ENCODE data around the gene RALGAPB.
"Not testable (repeated sequence)": the region's sequence is repeated elsewhere in the genome, so short reads cannot be mapped to it uniquely, and the experiment has no call there.

The RALGAPB gene

DNA sequence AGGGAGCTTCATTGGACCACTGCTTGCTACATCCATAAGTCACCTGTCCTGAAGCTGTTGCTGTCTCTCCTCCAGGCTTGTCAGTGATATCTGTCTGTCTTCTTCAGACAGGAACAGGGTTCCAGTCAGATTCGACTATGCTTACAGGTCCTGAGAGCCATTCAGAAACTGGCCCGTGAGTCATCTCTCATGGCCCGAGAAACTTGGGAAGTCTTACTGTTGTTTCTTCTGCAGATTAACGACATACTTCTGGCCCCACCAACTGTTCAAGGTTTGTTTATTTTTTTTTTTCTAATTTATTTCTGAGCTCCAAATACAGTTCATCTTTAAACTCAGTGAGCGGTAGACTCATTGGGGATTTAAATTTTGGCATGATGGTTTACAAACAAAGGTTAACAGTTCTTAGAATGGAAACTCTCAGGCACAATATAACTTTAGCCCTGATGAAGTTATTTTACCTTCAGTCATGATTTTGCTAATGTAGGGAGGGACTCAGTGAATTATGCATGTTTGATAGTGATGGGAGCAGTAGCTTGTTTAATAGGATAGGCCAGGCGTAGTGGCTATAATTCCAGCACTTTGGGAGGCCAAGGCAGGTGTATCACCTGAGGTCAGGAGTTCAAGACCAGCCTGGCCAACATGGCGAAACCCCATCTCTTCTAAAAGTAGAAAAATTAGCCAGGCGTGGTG lies 24.7 kb downstream of the RALGAPB start:
- DNase-seq (ENCODE audit: low read depth): no peak

DNA sequence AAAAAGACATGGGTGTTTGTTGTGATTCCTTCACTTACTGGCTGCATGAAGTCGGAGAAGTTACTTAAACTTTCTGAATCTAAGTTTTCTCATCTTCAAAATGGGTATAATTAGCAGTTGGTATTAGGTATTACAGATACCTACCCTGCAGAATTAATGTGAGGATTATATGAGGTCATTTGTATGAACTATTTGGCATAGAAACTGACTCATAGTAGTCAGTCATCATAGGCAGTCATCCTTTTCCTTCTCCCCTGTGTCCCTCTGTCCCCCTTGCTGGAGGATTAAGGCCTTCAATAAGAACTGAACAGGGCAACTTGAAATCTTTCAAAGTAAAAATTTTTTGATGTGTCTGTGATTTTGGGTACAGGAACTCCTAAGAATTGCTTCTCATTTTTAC lies 26.3 kb downstream of the RALGAPB start:
- no peak for DNase-seq (ENCODE audit: low read depth)

DNA sequence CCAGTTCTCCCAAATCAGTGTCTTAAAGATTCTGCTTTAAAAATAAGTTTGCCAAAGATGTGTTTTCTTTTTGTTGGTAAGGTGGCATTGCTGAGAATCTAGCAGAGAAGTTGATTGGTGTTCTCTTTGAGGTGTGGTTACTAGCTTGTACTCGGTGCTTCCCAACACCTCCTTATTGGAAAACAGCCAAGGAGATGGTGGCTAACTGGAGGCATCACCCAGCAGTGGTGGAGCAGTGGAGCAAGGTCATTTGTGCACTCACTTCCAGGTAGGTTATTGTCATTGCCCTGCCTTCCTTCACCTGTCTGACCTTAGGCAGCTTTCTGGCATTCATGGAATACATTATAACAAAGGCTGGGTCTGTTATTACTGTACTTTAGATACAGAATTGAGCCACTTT lies 26.7 kb downstream of the RALGAPB start:
- no peak for DNase-seq (ENCODE audit: low read depth)

DNA sequence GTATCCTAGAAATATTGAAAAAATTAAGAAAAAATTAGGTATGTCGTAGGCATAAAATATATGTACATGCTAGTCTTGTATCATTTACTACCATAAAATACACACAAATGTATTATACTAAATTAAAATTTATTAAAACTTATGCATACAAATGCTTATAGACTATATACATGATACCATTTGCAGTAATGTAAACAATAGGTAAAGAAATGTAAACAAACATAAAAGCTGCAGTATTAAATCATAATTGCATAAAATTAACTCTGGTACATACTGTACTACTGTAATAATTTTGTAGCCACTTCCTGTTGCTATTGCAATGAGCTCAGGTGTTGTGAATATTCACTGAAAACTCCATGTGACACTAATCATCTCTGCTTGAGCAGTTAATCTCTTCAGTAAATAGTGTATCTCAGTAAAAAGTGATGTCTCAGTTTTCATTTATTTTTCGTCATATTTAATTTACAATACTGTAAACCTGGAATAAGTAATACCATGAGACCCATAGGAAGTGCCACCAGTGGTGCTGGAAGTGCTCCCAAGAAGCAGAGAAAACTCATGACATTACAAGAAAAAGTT lies 29.3 kb downstream of the RALGAPB start:
- no peak for DNase-seq (ENCODE audit: low read depth)

DNA sequence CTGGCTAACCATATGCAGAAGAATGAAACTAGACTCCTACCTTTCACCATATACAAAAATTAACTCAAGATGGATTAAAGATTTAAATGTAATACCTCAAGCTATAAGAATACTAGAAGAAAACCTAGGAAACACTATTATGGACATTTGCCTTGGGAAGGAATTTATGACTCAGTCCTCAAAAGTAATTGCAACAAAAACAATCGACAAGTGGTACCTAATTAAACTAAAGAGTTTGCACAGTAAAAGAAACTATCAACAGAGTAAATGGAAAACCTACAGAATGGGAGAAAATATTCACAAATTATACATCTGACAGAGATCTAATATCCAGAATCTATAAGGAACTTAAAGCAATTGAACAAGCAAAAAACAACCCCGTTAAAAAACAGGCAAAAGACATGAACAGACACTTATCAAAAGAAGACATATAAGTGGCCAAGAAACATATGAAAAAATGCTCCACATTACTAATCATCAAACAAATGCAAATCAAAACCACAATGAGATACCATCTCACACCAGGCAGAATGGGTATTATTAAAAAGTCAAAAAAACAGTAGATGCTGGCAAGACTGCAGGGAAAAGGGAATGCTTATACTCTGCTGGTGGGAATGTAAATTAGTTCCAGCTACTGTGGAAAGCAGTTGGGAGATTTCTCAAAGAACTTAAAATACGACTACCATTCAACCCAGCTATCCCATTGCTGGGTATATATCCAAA lies 31.9 kb downstream of the RALGAPB start:
- no peak for DNase-seq (ENCODE audit: low read depth)

DNA sequence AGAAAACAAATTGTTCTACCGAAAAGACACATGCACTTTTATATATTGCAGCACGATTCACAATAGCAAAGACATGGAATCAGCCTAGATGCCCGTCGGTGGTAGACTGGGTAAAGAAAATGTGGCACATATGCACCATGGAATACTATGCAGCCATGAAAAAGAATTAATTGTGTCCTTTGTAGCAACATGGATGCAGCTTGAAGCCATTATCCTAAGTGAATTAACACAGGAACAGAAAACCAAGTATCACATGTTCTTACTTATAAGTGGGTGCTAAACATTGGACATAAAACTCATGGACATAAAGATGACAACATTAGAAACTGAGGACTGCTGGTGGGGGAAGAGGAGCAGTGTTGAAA lies 32.4 kb downstream of the RALGAPB start:
- no peak for DNase-seq (ENCODE audit: low read depth)

DNA sequence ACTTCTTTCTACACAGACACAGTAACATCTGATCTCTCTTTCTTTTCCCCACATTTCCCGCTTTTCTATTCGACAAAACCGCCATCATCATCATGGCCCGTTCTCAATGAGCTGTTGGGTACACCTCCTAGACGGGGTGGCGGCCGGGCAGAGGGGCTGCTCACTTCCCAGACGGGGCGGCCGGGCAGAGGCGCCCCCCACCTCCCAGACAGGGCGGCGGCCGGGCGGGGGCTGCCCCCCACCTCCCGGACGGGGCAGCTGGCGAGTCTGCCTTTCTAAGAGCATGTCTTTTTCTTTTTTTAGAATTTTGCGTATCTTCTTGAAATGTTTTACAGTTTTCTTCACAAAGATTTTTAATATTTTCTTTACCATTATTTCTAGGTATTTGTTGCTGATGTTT lies 39.1 kb downstream of the RALGAPB start:
- DNase-seq (ENCODE audit: low read depth): not testable (repeated sequence)

DNA sequence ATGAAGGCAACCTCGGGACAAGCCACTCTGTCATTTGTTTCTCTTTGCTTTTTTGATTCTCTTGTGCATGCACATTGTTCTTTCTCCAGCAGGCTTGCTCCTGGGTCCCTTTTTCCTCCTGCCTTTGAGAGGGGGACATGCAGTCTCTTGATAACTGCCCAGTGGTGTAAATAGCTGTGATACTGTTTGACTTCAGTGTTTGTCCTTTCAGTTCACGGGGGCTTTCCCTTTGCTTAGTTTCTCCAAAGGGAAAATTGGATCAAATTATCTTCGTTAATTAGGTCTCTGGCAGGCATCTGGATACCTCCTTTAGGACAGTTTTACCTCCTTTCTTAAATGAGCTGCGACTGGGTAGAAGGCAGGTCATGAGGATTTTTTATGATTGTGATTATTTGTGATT lies 41.5 kb downstream of the RALGAPB start:
- DNase-seq (ENCODE audit: low read depth): no peak

DNA sequence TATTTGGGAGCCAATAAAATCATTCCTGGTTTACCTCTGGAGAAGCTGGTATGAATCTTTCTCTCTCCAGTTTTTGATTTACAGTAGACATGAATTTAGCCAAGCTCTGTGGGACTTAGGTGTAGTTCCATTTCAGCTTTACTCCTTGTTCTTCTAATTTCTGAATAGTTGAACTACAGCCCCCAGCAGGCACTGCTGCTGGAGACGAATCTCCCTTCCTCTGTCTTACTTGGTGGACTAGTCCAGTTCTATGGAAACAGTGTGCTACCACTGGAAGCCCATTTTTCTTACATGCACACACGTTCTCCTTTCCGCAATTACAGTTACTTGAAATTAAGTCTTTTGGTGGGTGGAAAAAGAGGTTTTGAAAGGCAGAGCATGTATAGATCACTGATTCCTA lies 42.3 kb downstream of the RALGAPB start:
- DNase-seq (ENCODE audit: low read depth): no peak

DNA sequence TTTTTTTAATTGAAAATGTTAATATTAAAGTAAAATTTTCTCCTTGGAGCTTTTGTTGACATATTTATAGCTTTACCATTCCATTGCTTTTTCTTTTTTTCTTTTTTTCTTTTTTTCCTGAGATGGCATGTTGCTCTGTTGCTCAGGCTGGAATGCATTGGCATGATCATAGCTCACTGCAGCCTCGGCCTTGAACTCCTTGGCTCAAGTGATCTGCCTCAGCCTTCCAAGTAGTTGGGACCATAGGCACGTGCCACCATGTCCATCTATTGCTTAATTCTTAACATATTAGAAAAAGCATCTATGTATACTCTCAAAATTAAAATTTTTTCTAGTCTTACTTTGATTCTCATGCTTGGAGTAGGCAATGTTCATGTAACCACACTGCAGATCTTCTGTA lies 43.0 kb downstream of the RALGAPB start:
- DNase-seq (ENCODE audit: low read depth): peak; percentile 10

DNA sequence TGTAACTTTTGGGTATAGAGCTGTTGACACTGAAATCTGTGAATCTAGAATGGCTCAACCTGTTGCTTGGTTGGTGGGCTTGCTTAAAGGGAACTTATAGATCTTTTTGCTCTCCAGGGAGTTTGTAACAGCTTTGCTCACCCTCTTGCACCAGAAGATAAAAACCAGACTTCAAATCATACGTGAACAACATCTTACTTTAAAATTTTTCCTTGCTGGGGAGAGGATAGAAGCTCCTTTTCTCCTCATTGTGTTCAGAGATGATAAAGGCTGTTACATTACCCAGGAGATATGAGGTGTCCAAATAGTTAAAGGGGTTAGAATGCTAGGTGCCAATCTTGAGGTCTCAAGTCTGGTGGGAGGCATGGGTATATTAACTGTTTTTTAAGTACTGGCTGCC lies 46.8 kb downstream of the RALGAPB start:
- DNase-seq (ENCODE audit: low read depth): no peak

DNA sequence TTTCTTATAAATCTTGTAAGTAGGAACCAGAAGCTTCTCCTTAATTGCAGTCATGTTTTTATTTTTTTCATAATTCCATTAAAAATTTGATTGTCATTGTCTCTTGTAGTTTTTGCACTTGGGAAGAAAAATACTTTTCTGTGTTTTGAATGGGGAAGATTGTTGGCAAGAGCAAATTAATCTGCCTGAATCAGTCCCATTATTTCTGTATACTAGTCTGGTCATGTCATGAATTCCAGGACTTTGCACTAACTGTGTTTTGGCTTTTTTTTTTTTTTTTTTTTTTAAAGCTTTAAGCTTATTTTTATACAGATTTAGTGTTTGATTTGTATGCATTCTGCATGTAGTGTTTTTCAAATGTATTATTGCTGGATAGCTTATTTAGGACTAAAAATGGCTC lies 47.6 kb downstream of the RALGAPB start:
- no peak for DNase-seq (ENCODE audit: low read depth)

DNA sequence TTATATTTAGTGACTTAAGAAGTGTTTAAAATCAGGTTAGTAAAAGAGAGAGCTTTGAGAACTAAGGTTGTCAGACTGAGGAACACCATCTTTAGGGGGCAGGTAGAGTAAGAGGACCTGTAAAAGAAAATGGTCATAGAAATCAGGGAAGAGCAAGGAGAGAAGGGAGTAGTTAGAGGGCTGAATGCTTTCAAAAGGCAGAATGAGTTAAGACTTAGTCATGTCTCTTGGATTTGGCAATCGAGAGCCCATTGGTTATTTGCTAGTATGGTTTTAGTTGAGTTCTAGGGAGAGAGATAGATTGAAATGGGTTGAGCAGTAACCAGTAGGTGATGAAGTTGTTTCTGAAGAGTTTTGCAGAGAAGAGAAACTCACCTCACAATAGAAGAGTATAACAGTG lies 51.1 kb downstream of the RALGAPB start:
- DNase-seq (ENCODE audit: low read depth): peak; percentile 21

DNA sequence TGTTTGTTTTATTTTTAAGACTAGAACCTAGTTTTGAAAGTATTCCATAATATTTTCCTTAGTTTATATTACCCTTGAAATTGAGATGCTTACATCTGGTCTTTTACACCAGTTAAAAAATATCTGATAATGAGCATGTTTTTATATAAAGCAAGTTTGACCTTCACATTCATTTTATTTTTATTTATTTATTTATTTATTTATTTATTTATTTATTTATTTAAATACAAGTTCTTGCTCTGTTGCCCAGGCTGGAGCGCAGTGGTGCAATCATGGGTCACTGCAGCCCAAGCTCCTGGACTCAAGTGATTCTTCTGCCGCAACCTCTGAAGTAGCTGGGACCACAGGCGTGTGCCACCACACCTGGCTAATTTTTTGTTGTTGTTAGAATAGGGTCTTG lies 55.5 kb downstream of the RALGAPB start:
- DNase-seq (ENCODE audit: low read depth): no peak

DNA sequence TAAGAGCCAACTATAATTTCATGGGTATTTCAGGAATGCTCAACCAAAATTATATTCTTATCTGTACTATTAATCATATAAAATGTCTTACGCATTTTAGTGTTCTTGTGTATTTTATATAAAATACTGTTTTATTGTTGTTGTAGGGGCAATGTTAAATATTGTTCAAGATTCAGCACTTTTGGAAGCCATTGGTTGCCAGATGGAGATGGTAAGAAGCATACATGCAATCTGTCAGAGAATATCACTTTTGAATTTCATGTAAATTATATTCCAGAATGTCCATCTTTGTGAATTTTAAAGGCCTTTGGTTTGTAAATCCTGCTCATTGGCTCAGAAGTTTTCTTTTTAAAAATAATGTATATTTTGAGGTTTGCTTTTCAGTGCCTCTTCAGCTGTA lies 58.4 kb downstream of the RALGAPB start:
- no peak for DNase-seq (ENCODE audit: low read depth)

DNA sequence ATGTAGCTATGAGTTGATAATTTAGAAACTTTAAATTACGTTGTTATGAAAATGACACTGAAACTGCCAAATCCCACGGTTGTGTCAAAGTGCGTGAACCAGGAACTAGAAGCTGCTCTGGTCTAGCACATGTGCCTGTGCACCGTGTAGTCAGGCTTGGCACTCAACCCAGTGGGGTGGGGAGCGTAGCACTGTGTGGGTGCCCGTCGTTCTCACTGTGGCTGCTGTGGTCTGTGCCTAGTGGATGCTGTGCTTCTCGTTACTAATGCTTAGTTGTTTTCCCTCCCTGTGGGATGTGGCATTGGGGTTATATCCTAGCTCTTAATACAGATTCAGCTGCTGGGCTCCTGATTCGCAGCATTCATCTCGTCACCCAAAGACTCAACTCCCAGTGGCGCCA lies 62.1 kb downstream of the RALGAPB start:
- DNase-seq (ENCODE audit: low read depth): no peak

DNA sequence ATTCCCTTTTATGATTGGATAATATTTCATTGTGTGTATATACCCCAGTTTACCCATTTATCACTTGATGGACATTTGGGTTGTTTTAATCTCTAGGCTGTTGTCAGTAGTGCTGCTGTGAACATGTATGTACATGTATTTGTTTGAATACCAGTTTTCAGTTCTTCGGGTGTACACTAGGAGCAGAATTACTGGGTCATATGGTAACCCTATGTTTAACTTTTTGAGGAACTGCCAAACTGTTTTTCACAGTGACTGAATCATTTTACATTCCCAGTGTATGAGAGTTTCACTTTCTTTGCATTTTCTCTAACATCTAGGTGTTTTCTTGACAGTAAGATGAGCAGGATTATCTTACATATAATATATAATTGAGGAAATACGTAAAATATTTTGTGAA lies 63.7 kb downstream of the RALGAPB start:
- peak; percentile 2 for DNase-seq (ENCODE audit: low read depth)

DNA sequence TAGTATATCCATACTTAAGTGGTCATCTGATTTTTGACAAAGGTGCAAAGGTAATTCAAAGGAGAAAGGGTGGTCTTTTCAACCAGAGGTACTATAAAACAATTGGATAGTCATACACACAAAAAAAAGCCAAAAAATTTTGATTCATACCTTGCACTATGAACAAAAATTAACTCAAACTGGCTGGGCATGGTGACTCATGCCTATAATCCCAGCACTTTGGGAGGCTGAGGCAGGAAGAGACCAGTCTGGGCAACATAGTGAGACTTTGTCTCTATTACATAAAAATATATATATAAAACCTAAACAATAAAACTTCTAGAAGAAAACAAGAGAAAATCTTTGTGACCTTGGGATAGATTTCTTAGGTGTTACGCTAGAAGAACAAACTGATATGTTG lies 64.5 kb downstream of the RALGAPB start:
- DNase-seq (ENCODE audit: low read depth): no peak

DNA sequence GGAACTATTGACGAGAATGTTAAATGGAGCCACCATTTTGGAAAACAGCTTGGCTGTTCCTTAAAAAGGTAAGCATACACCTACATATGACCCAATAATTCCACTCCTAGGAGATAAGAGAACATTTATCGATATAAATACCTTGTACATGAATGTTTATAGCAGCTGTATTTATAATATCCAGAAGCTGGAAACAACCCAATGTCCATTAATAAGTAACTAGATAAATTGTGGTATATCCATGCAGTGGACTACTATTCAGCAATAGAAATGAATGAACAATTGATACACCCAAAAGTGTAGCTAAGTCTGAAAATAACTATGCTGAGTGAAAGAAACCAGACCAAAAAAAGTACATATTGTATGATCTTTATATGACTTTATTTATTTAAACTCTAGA lies 66.1 kb downstream of the RALGAPB start:
- DNase-seq (ENCODE audit: low read depth): no peak

DNA sequence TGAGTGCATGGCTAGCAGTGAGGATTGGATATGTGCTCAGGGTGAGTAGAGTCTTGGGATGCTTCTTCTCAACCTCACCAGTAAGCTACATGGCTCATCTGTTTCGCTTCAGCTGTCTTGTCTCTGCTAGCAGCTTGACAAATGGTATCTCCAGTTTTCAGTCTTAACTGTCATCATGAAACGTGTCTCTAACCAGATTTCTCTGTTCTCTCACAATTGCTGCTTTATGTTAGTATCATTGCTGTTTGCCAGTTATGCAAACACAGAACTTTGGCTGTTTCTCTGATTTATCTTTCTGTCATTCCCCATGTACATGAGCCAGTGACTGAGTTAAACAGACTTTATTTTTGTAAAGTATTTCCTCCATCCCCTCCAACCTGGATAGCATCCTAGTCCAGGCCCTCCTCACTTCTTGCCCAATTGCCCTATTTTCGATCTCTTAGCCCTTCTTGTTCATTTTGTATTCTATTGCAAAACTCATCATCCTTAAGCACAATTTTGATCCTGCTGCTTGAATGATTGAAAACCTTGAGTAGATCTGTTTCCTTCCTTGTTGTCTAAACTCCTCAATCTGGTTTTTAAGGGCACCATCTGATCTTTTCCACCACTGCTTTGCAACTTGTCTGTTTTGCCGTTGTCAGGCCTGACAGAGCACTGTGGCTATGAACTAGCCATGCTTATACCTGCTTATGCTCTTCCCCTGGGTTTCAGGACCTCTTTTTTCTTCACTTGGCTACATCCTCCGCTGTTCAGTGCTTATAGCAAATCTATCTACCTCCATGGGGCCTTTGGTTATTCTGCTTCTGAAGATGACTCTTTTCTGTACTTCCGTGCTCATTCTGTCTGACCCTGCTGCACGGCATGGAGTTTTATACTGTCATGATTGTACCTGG lies 70.6 kb downstream of the RALGAPB start:
- no peak for DNase-seq (ENCODE audit: low read depth)

DNA sequence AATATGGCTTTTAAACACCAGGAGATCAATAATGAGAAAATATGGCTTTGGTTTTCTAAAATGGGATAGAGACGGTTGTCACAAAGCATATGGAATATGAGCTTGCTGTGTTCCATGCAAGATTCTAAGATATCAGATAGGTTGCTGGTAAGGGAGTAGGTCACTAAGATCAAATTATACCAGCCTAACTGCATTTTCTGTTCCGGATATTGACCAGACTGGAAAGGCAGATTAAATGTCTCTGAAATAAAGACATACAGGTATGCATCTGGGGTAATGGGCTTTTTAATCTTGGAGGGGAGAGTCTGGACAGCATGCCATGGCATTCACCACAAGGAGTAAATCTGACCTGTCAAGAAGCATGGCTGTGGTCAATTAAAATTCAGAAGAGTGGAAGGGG lies 73.1 kb downstream of the RALGAPB start:
- DNase-seq (ENCODE audit: low read depth): no peak

DNA sequence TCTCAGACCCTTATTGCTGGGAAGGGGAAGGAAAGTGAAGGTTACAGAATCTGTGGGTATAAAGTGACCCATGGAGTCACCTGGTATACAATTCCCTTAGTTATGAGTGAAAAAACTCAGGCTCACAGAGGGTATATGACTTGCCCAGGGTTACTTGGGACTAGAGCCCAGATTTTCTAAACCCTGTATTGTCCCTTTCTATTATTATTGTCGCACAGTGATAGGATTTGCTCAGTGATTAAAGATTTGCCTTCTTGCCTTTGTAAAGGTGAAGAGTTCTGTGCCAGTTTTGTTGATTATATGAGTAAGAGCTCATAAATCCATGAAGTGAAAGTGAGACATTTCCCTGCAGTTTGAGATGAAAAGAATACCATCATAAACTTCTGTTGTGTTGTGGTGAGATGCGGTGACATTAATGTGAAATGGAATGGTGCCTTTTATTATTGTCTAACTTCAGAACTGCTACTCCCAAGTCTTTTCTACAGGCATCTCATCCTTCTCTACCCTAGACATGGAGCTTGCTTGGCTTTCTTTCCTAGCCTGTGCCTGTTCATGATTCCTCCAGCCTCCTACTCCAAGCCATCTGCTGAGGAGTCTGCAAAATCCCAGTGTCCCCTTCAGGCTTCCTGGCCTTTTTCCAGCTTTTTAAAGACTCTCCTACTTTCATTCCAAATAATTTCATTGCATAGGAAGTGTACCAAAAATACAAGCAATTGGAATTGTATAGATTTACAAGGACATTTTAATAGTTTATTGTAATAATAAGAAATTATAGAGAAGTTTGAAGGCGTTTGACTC lies 74.8 kb downstream of the RALGAPB start:
- no peak for DNase-seq (ENCODE audit: low read depth)

Measured in fibroblast of gingiva (primary cell).